Ammon's horn (tissue), 1 donor: Measurements from ENCODE around the gene DDX21.
"Not testable (repeated sequence)": the region's sequence is repeated elsewhere in the genome, so short reads cannot be mapped to it uniquely, and the experiment has no call there.

Source experiments
- DNase-seq: peaks from one replicate; pipeline ENCODE4 v3.0.0-alpha.2; 2016; ENCODE audit warnings: low spot score

The DDX21 gene

GRCh38 chr10:68988530-68989316 lies 32.8 kb downstream of the DDX21 start, which contains the start of gene KIFBP:
Gene KIFBP, plus strand, starts transcription at chr10:68988803. Its CDS starts 30 bp downstream, at chr10:68988833.
- DNase-seq = peak; percentile 100

DNA sequence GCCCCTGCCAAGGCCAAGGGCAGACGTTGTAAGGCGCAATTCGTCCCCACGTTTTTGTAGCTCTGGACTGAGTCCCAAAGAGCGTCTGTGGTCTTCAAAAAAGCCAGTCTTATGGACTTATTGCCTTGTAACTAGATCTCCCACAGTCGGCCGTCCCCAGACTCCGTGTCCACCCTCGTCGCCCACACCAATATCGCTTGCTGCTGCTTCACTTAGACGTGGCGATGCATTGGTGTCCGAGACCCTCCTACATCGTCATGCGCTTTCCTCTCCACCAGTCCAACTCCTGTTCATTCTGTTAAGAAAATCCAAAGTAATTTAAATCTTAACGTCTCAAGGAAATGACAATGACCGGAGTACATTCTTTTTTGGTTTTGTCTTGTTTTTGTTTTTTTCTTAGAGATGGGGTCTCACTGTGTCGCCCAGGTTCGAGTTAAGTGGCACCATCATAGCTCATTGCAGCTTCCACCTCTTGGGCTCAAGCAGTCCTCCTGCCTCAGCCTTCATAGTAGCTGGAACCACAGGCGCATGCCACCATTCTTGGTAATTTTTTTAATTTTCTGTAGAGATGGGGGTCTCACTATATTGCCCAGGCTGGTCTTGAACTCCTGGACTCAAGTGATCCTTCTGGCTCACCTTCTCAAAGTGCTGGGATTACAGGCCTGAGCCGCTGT lies 33.5 kb downstream of the DDX21 start:
- peak; percentile 12 for DNase-seq

- no peak for DNase-seq
Measured at GRCh38 chr10:68992636-68993440, 36.9 kb downstream of the DDX21 start.

DNA sequence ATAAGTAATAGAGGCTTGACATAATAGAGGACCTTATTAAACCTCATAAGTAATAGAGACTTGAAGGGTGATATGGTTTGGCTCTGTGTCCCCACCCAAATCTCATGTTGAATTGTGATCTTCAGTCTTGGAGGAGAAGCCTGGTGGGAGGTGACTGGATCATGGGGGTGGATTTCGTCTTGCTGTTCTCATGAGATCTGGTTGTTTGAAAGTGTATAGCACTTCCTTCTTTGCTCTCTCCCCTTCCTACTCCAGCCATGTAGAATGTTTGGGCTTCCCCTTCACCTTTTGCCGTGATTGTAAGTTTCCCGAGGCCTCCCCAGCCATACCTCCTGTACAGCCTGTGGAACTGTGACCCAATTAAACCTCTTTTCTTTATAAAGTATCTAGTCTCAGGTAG lies 41.2 kb downstream of the DDX21 start:
- no peak for DNase-seq

- DNase-seq = no peak
Measured at GRCh38 chr10:69004821-69005220, 48.9 kb downstream of the DDX21 start.

DNA sequence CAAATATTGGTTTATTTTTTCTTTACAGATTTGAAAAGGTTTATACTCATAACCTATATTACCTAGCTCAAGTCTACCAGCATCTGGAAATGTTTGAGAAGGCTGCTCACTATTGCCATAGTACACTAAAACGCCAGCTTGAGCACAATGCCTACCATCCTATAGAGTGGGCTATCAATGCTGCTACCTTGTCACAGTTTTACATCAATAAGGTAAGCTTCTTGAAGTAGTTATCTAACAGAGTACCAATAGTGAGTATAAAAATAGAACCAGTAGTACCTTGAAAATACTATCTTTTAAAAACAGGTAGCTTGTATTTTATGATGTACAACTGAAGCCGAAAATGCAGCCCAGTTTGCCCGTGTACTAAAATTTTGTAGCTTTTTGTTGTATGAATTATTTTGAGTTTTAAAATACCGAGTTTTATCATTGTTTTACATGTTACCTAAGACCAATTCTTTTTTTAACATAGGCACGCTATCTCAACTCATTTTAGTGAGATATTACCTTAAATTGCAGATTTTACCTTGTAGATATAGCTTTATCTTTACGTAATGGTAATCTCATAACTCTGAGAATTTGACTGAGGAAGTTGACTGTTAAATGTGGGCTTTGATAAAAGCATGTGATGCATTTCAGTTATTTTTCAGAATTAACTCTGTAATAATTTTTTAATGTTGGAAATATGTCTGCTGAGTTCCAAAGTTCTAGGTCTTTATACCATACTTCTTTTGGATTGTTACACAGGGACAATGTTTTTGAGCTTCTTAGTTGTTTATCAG lies 49.9 kb downstream of the DDX21 start:
- DNase-seq = no peak

DNA sequence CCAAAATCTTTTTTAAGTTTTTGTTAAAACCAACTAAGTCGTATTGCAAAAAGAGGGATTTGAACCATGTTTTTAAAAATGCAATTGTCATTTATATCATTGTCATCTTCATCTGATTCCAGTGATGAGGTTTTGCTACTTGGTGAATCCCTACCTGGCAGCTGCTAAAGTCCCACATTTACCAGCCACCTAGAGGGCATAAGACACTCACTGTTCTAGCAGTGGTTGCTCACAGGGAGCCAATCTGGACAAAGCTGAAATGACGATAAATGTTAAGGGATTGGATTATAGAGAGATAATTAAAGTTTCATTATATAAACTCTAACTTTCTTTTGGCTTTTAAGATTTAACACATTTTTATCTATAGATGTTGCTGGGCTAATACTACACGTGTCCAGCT lies 51.3 kb downstream of the DDX21 start:
- no peak for DNase-seq

DNA sequence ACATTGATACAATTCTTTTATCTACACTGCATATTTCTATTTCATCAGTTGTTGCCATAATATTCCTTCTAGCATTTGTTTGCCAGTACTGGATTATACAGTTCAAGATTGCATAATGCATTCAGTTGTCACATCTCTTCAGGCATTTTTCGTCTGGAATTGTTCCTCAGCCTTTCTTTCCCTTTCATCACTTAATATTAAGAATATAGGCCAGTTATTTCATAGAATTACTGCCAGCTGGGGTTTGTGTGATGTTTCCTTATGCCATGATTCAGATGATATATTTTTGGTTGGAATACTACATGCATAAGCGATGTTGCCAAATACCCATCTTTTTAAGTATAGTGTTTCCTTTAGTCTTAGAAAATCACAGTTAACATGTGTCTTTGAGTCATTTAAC lies 53.4 kb downstream of the DDX21 start:
- no peak for DNase-seq

- no peak for DNase-seq
Measured at GRCh38 chr10:69010151-69010640, 54.2 kb downstream of the DDX21 start.

DNA sequence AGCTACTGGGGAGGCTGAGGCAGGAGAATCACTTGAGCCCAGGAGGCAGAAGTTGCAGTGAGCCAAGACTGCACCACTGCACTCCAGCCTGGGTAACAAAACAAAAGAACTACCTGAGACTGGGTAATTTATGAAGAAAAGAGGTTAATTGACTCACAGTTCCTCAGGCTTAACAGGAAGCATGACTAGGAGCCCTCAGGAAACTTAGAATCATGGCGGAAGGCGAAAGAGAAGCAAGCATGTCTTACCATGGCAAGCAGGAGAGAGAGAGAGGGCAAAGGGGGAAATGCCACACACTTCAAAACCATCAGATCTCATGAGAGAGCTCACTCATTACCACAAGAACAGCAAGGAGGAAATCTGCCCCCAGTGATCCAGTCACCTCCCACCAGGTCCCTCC lies 56.8 kb downstream of the DDX21 start:
- not testable (repeated sequence) for DNase-seq

DNA sequence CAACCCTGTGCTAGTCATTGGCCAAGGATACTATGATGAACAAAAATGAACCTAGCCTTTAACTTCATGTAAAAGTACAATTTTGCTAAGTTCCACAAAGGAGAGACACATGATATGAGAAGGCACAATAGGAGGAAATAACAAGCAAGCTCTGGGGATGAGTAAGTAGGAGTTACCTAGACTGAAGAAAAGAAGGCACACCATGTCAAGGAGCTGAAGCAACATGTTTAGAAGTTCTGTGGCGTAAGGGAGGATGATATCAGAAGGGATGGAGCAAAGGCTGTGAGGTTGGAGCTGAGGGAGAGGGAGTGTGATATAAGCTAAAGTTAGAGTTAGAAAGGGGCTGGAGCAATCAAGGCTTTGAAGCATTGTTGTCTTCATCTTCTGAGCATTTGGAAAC lies 58.2 kb downstream of the DDX21 start:
- DNase-seq = no peak

DNA sequence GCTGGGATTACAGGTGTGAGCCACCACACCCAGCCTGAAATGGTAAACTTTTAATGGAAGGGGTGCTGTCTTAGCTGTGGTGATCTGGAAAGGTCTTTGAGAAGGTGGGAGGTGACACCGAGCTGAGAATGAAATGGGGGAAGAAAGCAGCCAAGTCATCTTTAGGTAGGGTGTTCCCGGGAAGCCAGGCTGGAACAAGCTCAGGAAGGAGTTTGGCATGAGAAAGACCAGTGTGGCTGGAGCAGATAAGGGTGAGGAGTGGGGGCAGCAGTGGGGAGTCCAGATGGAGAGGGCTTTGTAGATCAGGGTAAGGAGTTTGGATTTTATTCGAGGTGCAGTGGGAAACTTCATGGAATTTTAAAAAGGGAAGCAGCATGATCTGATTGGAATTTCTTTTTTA lies 62.6 kb downstream of the DDX21 start:
- no peak for DNase-seq

DNA sequence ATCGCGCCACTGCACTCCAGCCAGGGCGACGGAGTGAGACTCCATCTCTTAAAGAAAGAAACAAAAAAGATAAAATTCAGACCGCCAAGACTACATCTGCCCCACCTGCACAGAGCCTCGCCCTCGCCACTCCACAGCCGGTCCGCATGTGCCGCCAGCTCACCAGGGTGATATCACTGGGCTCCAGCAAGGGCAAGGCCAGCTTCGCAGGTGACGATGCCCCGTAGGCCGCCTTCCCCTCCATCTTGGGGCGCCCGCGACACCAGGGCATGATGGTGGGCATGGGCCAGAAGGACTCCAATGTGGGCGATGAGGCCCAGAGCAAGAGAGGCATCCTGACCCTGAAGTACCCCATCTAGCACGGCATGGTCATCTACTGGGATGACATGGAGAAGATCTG lies 66.6 kb downstream of the DDX21 start:
- DNase-seq = no peak

GRCh38 chr10:69025370-69025896 lies 69.5 kb downstream of the DDX21 start:
- no peak for DNase-seq

DNA sequence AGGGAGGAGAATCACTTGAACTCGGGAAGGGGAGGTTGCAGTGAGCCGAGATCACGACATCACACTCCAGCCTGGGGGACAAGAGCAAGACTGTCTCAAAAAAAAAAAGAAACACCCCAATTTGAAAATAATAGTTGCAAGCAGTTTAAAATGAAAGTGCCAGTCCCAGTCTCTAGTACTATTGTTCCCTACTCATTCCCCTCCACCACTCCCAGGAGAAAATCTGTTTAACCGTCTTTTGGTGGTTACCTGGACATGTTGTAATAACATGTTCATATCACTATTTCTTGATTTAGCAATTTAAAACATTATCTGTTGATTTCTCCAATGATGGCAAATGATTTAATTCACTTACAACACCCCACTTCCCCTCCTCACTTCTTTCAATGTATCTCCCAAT lies 77.3 kb downstream of the DDX21 start:
- no peak for DNase-seq
